ENCODE results near the gene KIAA1549.

Gene KIAA1549

GRCh38 chr7:138868711-138869110 is 112.5 kb downstream of the KIAA1549 start:
- DNase-seq (ENCODE audit: insufficient read length, low spot score) (no peak), FAIRE-seq (no peak)
- no peak for TF ChIP-seq POLR2A (IDR thresholded peaks at IDR 0.05; ENCODE audit: low read depth, low read length)

GRCh38 chr7:138867744-138868143 is 113.4 kb downstream of the KIAA1549 start:
- TF ChIP-seq POLR2A (IDR thresholded peaks at IDR 0.05; ENCODE audit: low read depth, low read length) = no peak
- FAIRE-seq (no peak), DNase-seq (ENCODE audit: insufficient read length, low spot score) (no peak)

GRCh38 chr7:138866353-138866752 is 114.8 kb downstream of the KIAA1549 start:
- TF ChIP-seq POLR2A (IDR thresholded peaks at IDR 0.05; ENCODE audit: low read depth, low read length) = no peak
- no peak for DNase-seq (ENCODE audit: insufficient read length, low spot score)
- FAIRE-seq = no peak

- no peak for FAIRE-seq
- no peak for TF ChIP-seq POLR2A (IDR thresholded peaks at IDR 0.05; ENCODE audit: low read depth, low read length)
- peak; percentile 30 for DNase-seq (ENCODE audit: insufficient read length, low spot score)
Observed at GRCh38 chr7:138865843-138866242, 115.3 kb downstream of the KIAA1549 start.

- DNase-seq (ENCODE audit: insufficient read length, low spot score) (peak; percentile 58), FAIRE-seq (no peak)
- no peak for TF ChIP-seq POLR2A (IDR thresholded peaks at IDR 0.05; ENCODE audit: low read depth, low read length)
Observed at GRCh38 chr7:138864667-138865066, 116.5 kb downstream of the KIAA1549 start.

GRCh38 chr7:138863931-138864330 is 117.3 kb downstream of the KIAA1549 start:
- FAIRE-seq (no peak), DNase-seq (ENCODE audit: insufficient read length, low spot score) (no peak)
- TF ChIP-seq POLR2A (IDR thresholded peaks at IDR 0.05; ENCODE audit: low read depth, low read length) = no peak

GRCh38 chr7:138861051-138861450 is 120.1 kb downstream of the KIAA1549 start:
- FAIRE-seq = no peak
- TF ChIP-seq POLR2A (IDR thresholded peaks at IDR 0.05; ENCODE audit: low read depth, low read length) = no peak
- no peak for DNase-seq (ENCODE audit: insufficient read length, low spot score)

- FAIRE-seq (no peak), DNase-seq (ENCODE audit: insufficient read length, low spot score) (no peak)
- no peak for TF ChIP-seq POLR2A (IDR thresholded peaks at IDR 0.05; ENCODE audit: low read depth, low read length)
Observed at GRCh38 chr7:138857728-138858127, 123.5 kb downstream of the KIAA1549 start.

- FAIRE-seq (no peak), DNase-seq (ENCODE audit: insufficient read length, low spot score) (no peak)
- TF ChIP-seq POLR2A (IDR thresholded peaks at IDR 0.05; ENCODE audit: low read depth, low read length) = no peak
Observed at GRCh38 chr7:138854115-138854645, 127.0 kb downstream of the KIAA1549 start.

GRCh38 chr7:138853448-138853847 is 127.7 kb downstream of the KIAA1549 start:
- FAIRE-seq (no peak), DNase-seq (ENCODE audit: insufficient read length, low spot score) (no peak)
- TF ChIP-seq POLR2A (IDR thresholded peaks at IDR 0.05; ENCODE audit: low read depth, low read length) = no peak

GRCh38 chr7:138852469-138852868 is 128.7 kb downstream of the KIAA1549 start:
- DNase-seq (ENCODE audit: insufficient read length, low spot score) (no peak), FAIRE-seq (no peak)
- TF ChIP-seq POLR2A (IDR thresholded peaks at IDR 0.05; ENCODE audit: low read depth, low read length) = no peak

- TF ChIP-seq POLR2A (IDR thresholded peaks at IDR 0.05; ENCODE audit: low read depth, low read length) = no peak
- no peak for FAIRE-seq
Observed at GRCh38 chr7:138849701-138850100, 131.5 kb downstream of the KIAA1549 start.

GRCh38 chr7:138848056-138848980 is 132.9 kb downstream of the KIAA1549 start:
- DNase-seq (ENCODE audit: insufficient read length, low spot score) (no peak), FAIRE-seq (no peak)
- no peak for TF ChIP-seq POLR2A (IDR thresholded peaks at IDR 0.05; ENCODE audit: low read depth, low read length)

More at GRCh38 chr7:138849701-138850100, 131.5 kb downstream of the KIAA1549 start:
- DNase-seq (ENCODE audit: insufficient read length, low spot score) = no peak

- TF ChIP-seq POLR2A (IDR thresholded peaks at IDR 0.05; ENCODE audit: low read depth, low read length) = no peak
- DNase-seq (ENCODE audit: insufficient read length, low spot score) = no peak
- FAIRE-seq = no peak
Observed at GRCh38 chr7:138845711-138846110, 135.5 kb downstream of the KIAA1549 start.
